ENCODE measurements around the gene CDCA4.

Gene CDCA4

GRCh38 chr14:104994978-104995377 lies 25.9 kb downstream of the CDCA4 start:
- in situ Hi-C loops (cut with HindIII; ENCODE audit: low sequenced_read_pairs): no loop called here

- in situ Hi-C loops (cut with HindIII; ENCODE audit: low sequenced_read_pairs): no loop called here
Observed at GRCh38 chr14:104993808-104994591, 26.9 kb downstream of the CDCA4 start.

GRCh38 chr14:104993306-104993705 lies 27.6 kb downstream of the CDCA4 start:
- in situ Hi-C loops (cut with HindIII; ENCODE audit: low sequenced_read_pairs): no loop called here

GRCh38 chr14:104992501-104992900 lies 28.4 kb downstream of the CDCA4 start:
- in situ Hi-C loops (cut with HindIII; ENCODE audit: low sequenced_read_pairs): no loop called here

GRCh38 chr14:104991896-104992230 lies 29.0 kb downstream of the CDCA4 start:
- in situ Hi-C loops (cut with HindIII; ENCODE audit: low sequenced_read_pairs): no loop called here

- in situ Hi-C loops (cut with HindIII; ENCODE audit: low sequenced_read_pairs): no loop called here
Observed at GRCh38 chr14:104989951-104990303, 31.0 kb downstream of the CDCA4 start.

- in situ Hi-C loops (cut with HindIII; ENCODE audit: low sequenced_read_pairs): no loop called here
Observed at GRCh38 chr14:104989236-104989950, 31.5 kb downstream of the CDCA4 start.

- in situ Hi-C loops (cut with HindIII; ENCODE audit: low sequenced_read_pairs): no loop called here
Observed at GRCh38 chr14:104986487-104987164, 34.3 kb downstream of the CDCA4 start.

- in situ Hi-C loops (cut with HindIII; ENCODE audit: low sequenced_read_pairs): no loop called here
Observed at GRCh38 chr14:104985675-104986486, 35.0 kb downstream of the CDCA4 start, which contains the start of gene CLBA1. CLBA1 (plus strand) TSS chr14:104985788; CDS start chr14:104986432, 644 bp downstream.

GRCh38 chr14:104984056-104984894 lies 36.6 kb downstream of the CDCA4 start:
- in situ Hi-C loops (cut with HindIII; ENCODE audit: low sequenced_read_pairs): no loop called here

- in situ Hi-C loops (cut with HindIII; ENCODE audit: low sequenced_read_pairs): no loop called here
Observed at GRCh38 chr14:104983231-104983721, 37.6 kb downstream of the CDCA4 start.

GRCh38 chr14:104982548-104983230 lies 38.2 kb downstream of the CDCA4 start:
- in situ Hi-C loops (cut with HindIII; ENCODE audit: low sequenced_read_pairs): no loop called here

- in situ Hi-C loops (cut with HindIII; ENCODE audit: low sequenced_read_pairs): no loop called here
Observed at GRCh38 chr14:104981699-104982541, 39.0 kb downstream of the CDCA4 start.

- in situ Hi-C loops (cut with HindIII; ENCODE audit: low sequenced_read_pairs): no loop called here
Observed at GRCh38 chr14:104980611-104981531, 40.0 kb downstream of the CDCA4 start.

- in situ Hi-C loops (cut with HindIII; ENCODE audit: low sequenced_read_pairs): no loop called here
Observed at GRCh38 chr14:104979758-104980610, 40.9 kb downstream of the CDCA4 start.
